ENCODE results near the gene CCNF.

GRCh38 chr16:2459647-2460390, 30.6 kb downstream of the CCNF start, which contains the start of gene TEDC2:
- no peak for TF ChIP-seq CTCF (IDR thresholded peaks at IDR 0.05; ENCODE audit: low read length)
- no peak for TF ChIP-seq EZH2 (IDR thresholded peaks at IDR 0.05; ENCODE audit: borderline replicate concordance, low read length)
